OCI-LY7 (cell line): ENCODE data around the gene CD177.

Experiments used
- EZH2phosphoT487 ChIP-seq: fragments of 200-600 bp; sonication (generic); IDR thresholded peaks from 2 replicates; pipeline ENCODE4 v1.6.1; 2018; ENCODE audit warnings: low read depth, borderline replicate concordance, mild to moderate bottlenecking, mixed run types, antibody characterized with exemption, low read length, moderate library complexity, mixed read lengths
- TF ChIP-seq, protein P1 (sequence below): fragments of 200-600 bp; sonication (generic); conservative IDR thresholded peaks from 2 replicates; pipeline ENCODE4 v1.5.1; 2014; ENCODE audit warnings: mild to moderate bottlenecking, antibody characterized with exemption, low read length, moderate library complexity, mixed read lengths

GRCh38 chr19:43406297-43406696, 52.8 kb downstream of the CD177 start:
- TF ChIP-seq EZH2phosphoT487: no peak
- TF ChIP-seq, protein P1, sequence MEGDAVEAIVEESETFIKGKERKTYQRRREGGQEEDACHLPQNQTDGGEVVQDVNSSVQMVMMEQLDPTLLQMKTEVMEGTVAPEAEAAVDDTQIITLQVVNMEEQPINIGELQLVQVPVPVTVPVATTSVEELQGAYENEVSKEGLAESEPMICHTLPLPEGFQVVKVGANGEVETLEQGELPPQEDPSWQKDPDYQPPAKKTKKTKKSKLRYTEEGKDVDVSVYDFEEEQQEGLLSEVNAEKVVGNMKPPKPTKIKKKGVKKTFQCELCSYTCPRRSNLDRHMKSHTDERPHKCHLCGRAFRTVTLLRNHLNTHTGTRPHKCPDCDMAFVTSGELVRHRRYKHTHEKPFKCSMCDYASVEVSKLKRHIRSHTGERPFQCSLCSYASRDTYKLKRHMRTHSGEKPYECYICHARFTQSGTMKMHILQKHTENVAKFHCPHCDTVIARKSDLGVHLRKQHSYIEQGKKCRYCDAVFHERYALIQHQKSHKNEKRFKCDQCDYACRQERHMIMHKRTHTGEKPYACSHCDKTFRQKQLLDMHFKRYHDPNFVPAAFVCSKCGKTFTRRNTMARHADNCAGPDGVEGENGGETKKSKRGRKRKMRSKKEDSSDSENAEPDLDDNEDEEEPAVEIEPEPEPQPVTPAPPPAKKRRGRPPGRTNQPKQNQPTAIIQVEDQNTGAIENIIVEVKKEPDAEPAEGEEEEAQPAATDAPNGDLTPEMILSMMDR: no peak
